ENCODE data around the gene UBTF. TPM values are rescaled to one million over a fixed set of nuclear protein-coding genes. Genes with fewer than 3 reads are reported as not detected.

Gene UBTF
- total RNA-seq, 2 donors from 2014 or later, result 109 to 201 TPM

GRCh38 chr17:44214896-44215295 is 4.6 kb downstream of the UBTF start:
- H3K36me3 Mint-ChIP-seq, result peaks cover 12% of the 10 kb centered on the region
- no peak for DNase-seq (ENCODE audit: low spot score)
- peak overlapping the region; percentile 41 to 81 for H3K27ac Mint-ChIP-seq
- H3K27me3 Mint-ChIP-seq, result no peaks in the 10 kb centered on the region
- peaks cover 37 to 39% of the 10 kb centered on the region in 2 donors for H3K4me1 Mint-ChIP-seq (ENCODE audit: low read depth in 2 of 2)
- H3K4me3 Mint-ChIP-seq, result no peak overlapping the region
- no peak for ATAC-seq
- no peaks in the 10 kb centered on the region for H3K9me3 Mint-ChIP-seq

GRCh38 chr17:44214230-44214494 is 5.3 kb downstream of the UBTF start:
- H3K9me3 Mint-ChIP-seq, result no peaks in the 10 kb centered on the region
- H3K36me3 Mint-ChIP-seq, result peaks cover 16% of the 10 kb centered on the region
- DNase-seq (ENCODE audit: low spot score), result no peak
- H3K27me3 Mint-ChIP-seq, result no peaks in the 10 kb centered on the region
- H3K27ac Mint-ChIP-seq, result peak overlapping the region; percentile 11 to 15
- H3K4me1 Mint-ChIP-seq (ENCODE audit: low read depth in 2 of 2), result peaks cover 42 to 46% of the 10 kb centered on the region in 2 donors
- no peak for ATAC-seq
- H3K4me3 Mint-ChIP-seq, result no peak overlapping the region

GRCh38 chr17:44213403-44214229 is 5.9 kb downstream of the UBTF start:
- Mint-ChIP-seq H3K27me3 (no peaks in the 10 kb centered on the region), H3K9me3 (no peaks in the 10 kb centered on the region), H3K4me1 (ENCODE audit: low read depth in 2 of 2) (peaks cover 43 to 47% of the 10 kb centered on the region in 2 donors), H3K27ac (peak overlapping the region; percentile 11 to 15), H3K4me3 (no peak overlapping the region), H3K36me3 (peaks cover 17% of the 10 kb centered on the region)
- no peak for ATAC-seq
- DNase-seq (ENCODE audit: low spot score), result no peak

- Mint-ChIP-seq H3K27me3 (no peaks in the 10 kb centered on the region), H3K36me3 (peaks cover 23% of the 10 kb centered on the region), H3K4me1 (ENCODE audit: low read depth in 2 of 2) (peaks cover 47 to 52% of the 10 kb centered on the region in 2 donors)
Measured at GRCh38 chr17:44212507-44213402, 6.7 kb downstream of the UBTF start.

GRCh38 chr17:44211281-44212265 is 7.9 kb downstream of the UBTF start:
- Mint-ChIP-seq H3K27me3 (no peaks in the 10 kb centered on the region), H3K27ac (peak overlapping the region; percentile 26 to 47), H3K9me3 (no peaks in the 10 kb centered on the region), H3K4me3 (peak overlapping the region; percentile 36), H3K36me3 (peaks cover 23% of the 10 kb centered on the region), H3K4me1 (ENCODE audit: low read depth in 2 of 2) (peaks cover 36 to 46% of the 10 kb centered on the region in 2 donors)
- ATAC-seq, result no peak
- DNase-seq (ENCODE audit: low spot score), result no peak

More at GRCh38 chr17:44212507-44213402, 6.7 kb downstream of the UBTF start:
- no peaks in the 10 kb centered on the region for H3K9me3 Mint-ChIP-seq
- peak overlapping the region in 1 of 2 donors; percentile 11 for H3K27ac Mint-ChIP-seq
- H3K4me3 Mint-ChIP-seq, result no peak overlapping the region
- ATAC-seq (no peak), DNase-seq (ENCODE audit: low spot score) (no peak)

GRCh38 chr17:44210342-44211192 is 8.9 kb downstream of the UBTF start:
- peak overlapping the region; percentile 83 to 88 for H3K27ac Mint-ChIP-seq
- H3K4me1 Mint-ChIP-seq (ENCODE audit: low read depth in 2 of 2), result peaks cover 33 to 43% of the 10 kb centered on the region in 2 donors
- no peaks in the 10 kb centered on the region for H3K27me3 Mint-ChIP-seq
- H3K9me3 Mint-ChIP-seq, result no peaks in the 10 kb centered on the region
- peaks cover 23% of the 10 kb centered on the region for H3K36me3 Mint-ChIP-seq
- peak overlapping the region; percentile 87 for H3K4me3 Mint-ChIP-seq
- peak; percentile 97 for ATAC-seq
- DNase-seq (ENCODE audit: low spot score), result peak; percentile 94

GRCh38 chr17:44209786-44210341 is 9.6 kb downstream of the UBTF start:
- ATAC-seq, result peak; percentile 72 to 75
- Mint-ChIP-seq H3K27ac (peak overlapping the region; percentile 83 to 88), H3K4me3 (peak overlapping the region; percentile 87), H3K4me1 (ENCODE audit: low read depth in 2 of 2) (peaks cover 30 to 39% of the 10 kb centered on the region in 2 donors), H3K27me3 (no peaks in the 10 kb centered on the region), H3K36me3 (peaks cover 18% of the 10 kb centered on the region), H3K9me3 (no peaks in the 10 kb centered on the region)
- no peak for DNase-seq (ENCODE audit: low spot score)

- Mint-ChIP-seq H3K4me3 (no peak overlapping the region), H3K36me3 (peaks cover 14% of the 10 kb centered on the region), H3K9me3 (no peaks in the 10 kb centered on the region), H3K27me3 (no peaks in the 10 kb centered on the region), H3K27ac (no peak overlapping the region), H3K4me1 (ENCODE audit: low read depth in 2 of 2) (peaks cover 34 to 49% of the 10 kb centered on the region in 2 donors)
- ATAC-seq (no peak), DNase-seq (ENCODE audit: low spot score) (no peak)
Measured at GRCh38 chr17:44207743-44208142, 11.7 kb downstream of the UBTF start.

GRCh38 chr17:44207319-44207718 is 12.2 kb downstream of the UBTF start:
- DNase-seq (ENCODE audit: low spot score) (no peak), ATAC-seq (no peak)
- Mint-ChIP-seq H3K36me3 (peaks cover 14% of the 10 kb centered on the region), H3K27me3 (no peaks in the 10 kb centered on the region), H3K9me3 (no peaks in the 10 kb centered on the region), H3K4me1 (ENCODE audit: low read depth in 2 of 2) (peaks cover 38 to 51% of the 10 kb centered on the region in 2 donors), H3K27ac (no peak overlapping the region), H3K4me3 (no peak overlapping the region)

GRCh38 chr17:44206825-44207155 is 12.7 kb downstream of the UBTF start:
- H3K27ac Mint-ChIP-seq, result no peak overlapping the region
- H3K4me3 Mint-ChIP-seq, result no peak overlapping the region
- no peak for DNase-seq (ENCODE audit: low spot score)
- H3K4me1 Mint-ChIP-seq (ENCODE audit: low read depth in 2 of 2), result peaks cover 38 to 51% of the 10 kb centered on the region in 2 donors
- ATAC-seq, result no peak
- H3K9me3 Mint-ChIP-seq, result no peaks in the 10 kb centered on the region
- peaks cover 14% of the 10 kb centered on the region for H3K36me3 Mint-ChIP-seq
- H3K27me3 Mint-ChIP-seq, result no peaks in the 10 kb centered on the region

- Mint-ChIP-seq H3K4me3 (no peak overlapping the region), H3K4me1 (ENCODE audit: low read depth in 2 of 2) (peaks cover 39 to 47% of the 10 kb centered on the region in 2 donors), H3K27me3 (no peaks in the 10 kb centered on the region), H3K36me3 (peaks cover 14% of the 10 kb centered on the region), H3K9me3 (no peaks in the 10 kb centered on the region), H3K27ac (no peak overlapping the region)
- DNase-seq (ENCODE audit: low spot score) (no peak), ATAC-seq (no peak)
Measured at GRCh38 chr17:44205962-44206824, 13.3 kb downstream of the UBTF start.

Measured in natural killer cell treated with Interleukin-12 subunit alpha and Interleukin-12 subunit beta and Interleukin-15 and Interleukin-18, amount 100 ng/mL, for 72 hours (primary cell).